Aorta (tissue), 5 donors: Measurements from ENCODE around the gene MGMT. TPM values are rescaled to one million over a fixed set of nuclear protein-coding genes. Genes with fewer than 3 reads are reported as not detected.

ENCODE experiments used
- ATAC-seq: fragments of 200-7000 bp; cut with Tn5 transposase; one replicate; pipeline ENCODE4 v1.9.1; 2022; ENCODE audit warnings: moderate library complexity; ENCODE audit not compliant: low FRiP score
- DNase-seq, 2 donors: peaks; one replicate each; pipeline ENCODE4 v3.0.0-alpha.2; 2020
- H3K27ac ChIP-seq, 2 donors: one replicate each; pipeline ENCODE4 v1.5.1; 2013; ENCODE audit warnings: low read length in 2 of 2, mild to moderate bottlenecking in 2 of 2, moderate library complexity in 2 of 2, control low read depth in 1 of 2, inconsistent platforms in 1 of 2, low read depth in 1 of 2
- H3K27me3 ChIP-seq, 2 donors: one replicate each; pipeline ENCODE4 v1.6.1; 2013; ENCODE audit warnings: control low read depth in 1 of 2, low read length in 1 of 2, mild to moderate bottlenecking in 1 of 2, moderate library complexity in 1 of 2; ENCODE audit not compliant: insufficient read depth in 2 of 2, control insufficient read depth in 1 of 2
- H3K36me3 ChIP-seq, 2 donors: one replicate each; pipeline ENCODE4 v1.6.1; 2013; ENCODE audit warnings: control low read depth in 1 of 2, low read length in 1 of 2, mild to moderate bottlenecking in 1 of 2; ENCODE audit not compliant: insufficient read depth in 2 of 2, control insufficient read depth in 1 of 2
- H3K4me1 ChIP-seq, 2 donors: one replicate each; pipeline ENCODE4 v1.6.1; 2013; ENCODE audit warnings: low read length in 2 of 2, control low read depth in 1 of 2, mild to moderate bottlenecking in 1 of 2, moderate library complexity in 1 of 2; ENCODE audit not compliant: insufficient read depth in 2 of 2, control insufficient read depth in 1 of 2
- H3K4me3 ChIP-seq, 2 donors: one replicate each; pipeline ENCODE4 v1.5.1; 2013; ENCODE audit warnings: low read length in 2 of 2, control low read depth in 1 of 2, mild to moderate bottlenecking in 1 of 2
- H3K9me3 ChIP-seq: one replicate; pipeline ENCODE4 v1.6.1; 2013; ENCODE audit warnings: mild to moderate bottlenecking, low read length; ENCODE audit not compliant: control insufficient read depth
- WGBS, 2 donors: extraction: QIAGEN DNeasy Blood & Tissue Kit; methylation state at CpG; one replicate each; pipeline ENCODE4 v1.1.7; 2013; 5-methylcytosine and 5-hydroxymethylcytosine counted together
- intact Hi-C, 2 donors: fragments of 100-400 bp; cut with DNase I; formaldehyde crosslinking; loops; one replicate each; pipeline versions ENCODE4 v1.14.2 to v1.15.0; 2022
- polyA plus RNA-seq, 2 donors: library from polyadenylated mRNA; stranded (reverse); fragments of 200-250 nt; gene quantifications; one replicate each; pipeline ENCODE4 v1.2.3, GENCODE V29; 2013
- total RNA-seq, 2 donors: library from RNA; stranded (reverse); fragmentation: NEBNext Ultra II Directional; extraction: Animal tissue kit (Norgen Biotek cat#: 25700); gene quantifications; one replicate each; pipeline ENCODE4 v1.2.1, GENCODE V29; 2021
- donor health status: healthy with polysubstance abuse.
- donor health status: Bipolar disorder and iron deficiency.
- donor health status: DM: no; HTN: no; CAD: no.
- donor health status: DM: no; HTN: no; CAD: no.
- donor health status: DM: yes; HTN: yes; CAD: no.

MGMT gene
- total and polyA plus RNA-seq, 4 donors, result 8.8 to 30.0 (median 14.1) TPM

DNA sequence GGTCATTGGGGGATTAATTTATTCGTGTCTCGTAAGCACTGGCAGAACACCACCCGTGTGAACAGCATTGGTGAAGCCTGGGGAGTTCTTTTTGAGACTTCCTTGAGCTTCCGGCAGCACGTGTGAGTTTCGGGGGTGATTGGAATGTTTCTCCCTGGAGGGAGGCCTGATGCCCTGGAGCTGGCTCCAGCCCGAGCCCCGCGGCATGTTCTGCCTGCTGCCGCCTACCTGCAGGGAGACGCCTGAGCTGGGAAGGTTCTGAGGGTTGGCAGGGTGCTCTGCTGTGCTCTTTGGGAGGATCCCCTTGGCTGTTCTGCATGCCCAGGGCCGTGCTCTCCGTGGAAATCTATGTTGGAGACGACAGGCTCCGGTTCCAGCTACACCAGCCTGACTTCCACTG lies 159.3 kb downstream of the MGMT start:
- H3K36me3 ChIP-seq, result no peaks in the 10 kb centered on the region
- no peak overlapping the region for H3K4me3 ChIP-seq
- H3K27me3 ChIP-seq, result no peaks in the 10 kb centered on the region
- whole genome bisulfite sequencing, 2 donors, result 70 to 73% methylated on average over 15 of the region's 15 CpGs
- H3K9me3 ChIP-seq, result no peaks in the 10 kb centered on the region
- H3K4me1 ChIP-seq, result peaks cover 0 to 2% of the 10 kb centered on the region in 2 donors
- intact Hi-C loops, result no loop called here
- DNase-seq (no peak), ATAC-seq (no peak)
- H3K27ac ChIP-seq, result no peak overlapping the region

DNA sequence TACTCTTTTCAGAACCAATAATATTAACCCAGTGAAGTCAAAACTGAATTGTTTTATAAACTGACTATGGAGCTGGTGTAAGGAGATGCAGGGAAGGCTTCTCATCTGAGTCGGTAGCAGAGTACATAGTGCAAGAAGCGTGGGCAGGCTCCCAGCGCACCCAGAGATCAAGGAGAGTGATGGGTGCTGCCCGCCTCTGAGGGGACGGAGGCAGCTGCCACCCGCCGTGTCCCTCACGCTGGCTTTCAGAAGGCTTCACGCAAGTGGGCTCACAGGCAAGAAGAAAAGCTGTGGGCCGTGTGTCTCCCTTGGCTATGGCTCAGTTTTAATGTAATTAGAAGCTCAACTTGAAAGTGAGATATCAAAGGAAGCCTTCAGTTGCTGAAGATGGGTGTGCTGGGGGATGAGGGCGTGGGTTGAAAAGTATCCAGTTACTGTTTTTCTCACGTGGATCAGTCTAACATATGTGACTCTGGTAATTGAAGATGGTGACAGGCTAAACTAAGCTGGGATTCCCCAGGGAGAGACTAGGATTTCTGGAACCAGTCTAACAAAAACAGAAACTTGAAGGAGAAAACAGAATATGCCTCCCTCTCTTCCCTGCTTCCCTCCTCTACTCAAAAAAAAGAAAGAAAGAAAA lies 159.9 kb downstream of the MGMT start:
- Histone ChIP-seq H3K9me3 (no peaks in the 10 kb centered on the region), H3K4me1 (peaks cover 0 to 2% of the 10 kb centered on the region in 2 donors), H3K27me3 (no peaks in the 10 kb centered on the region), H3K36me3 (no peaks in the 10 kb centered on the region), H3K4me3 (no peak overlapping the region), H3K27ac (no peak overlapping the region)
- DNase-seq (no peak), ATAC-seq (no peak)
- WGBS, 2 donors, result 49 to 57% methylated on average over 12 of the region's 12 CpGs
- intact Hi-C loops, result no loop called here

DNA sequence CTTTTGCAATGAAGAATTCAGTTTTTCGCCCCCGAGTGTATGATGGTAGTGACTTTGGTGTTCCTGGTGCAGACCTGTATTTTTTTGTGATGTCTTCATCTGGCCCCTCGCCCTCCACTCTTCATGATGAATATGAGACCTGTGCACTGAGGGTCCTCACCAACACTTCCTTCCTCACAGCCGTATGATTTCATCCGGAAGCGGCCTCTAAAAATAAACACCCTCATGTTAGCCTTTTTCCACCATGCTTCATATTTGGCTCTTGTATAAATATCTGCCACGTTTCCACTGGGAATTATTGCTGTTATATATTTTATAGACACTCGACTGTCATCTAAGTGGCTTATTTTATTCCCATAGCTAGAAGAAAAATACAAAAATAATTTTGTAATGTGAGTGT lies 160.4 kb downstream of the MGMT start:
- no peaks in the 10 kb centered on the region for H3K9me3 ChIP-seq
- no peak overlapping the region for H3K4me3 ChIP-seq
- 19 to 20% methylated on average over 8 of the region's 8 CpGs for WGBS, 2 donors
- intact Hi-C loops, result no loop called here
- H3K27me3 ChIP-seq, result no peaks in the 10 kb centered on the region
- DNase-seq (no peak), ATAC-seq (no peak)
- H3K36me3 ChIP-seq, result no peaks in the 10 kb centered on the region
- H3K4me1 ChIP-seq, result peaks cover 0 to 2% of the 10 kb centered on the region in 2 donors
- no peak overlapping the region for H3K27ac ChIP-seq

DNA sequence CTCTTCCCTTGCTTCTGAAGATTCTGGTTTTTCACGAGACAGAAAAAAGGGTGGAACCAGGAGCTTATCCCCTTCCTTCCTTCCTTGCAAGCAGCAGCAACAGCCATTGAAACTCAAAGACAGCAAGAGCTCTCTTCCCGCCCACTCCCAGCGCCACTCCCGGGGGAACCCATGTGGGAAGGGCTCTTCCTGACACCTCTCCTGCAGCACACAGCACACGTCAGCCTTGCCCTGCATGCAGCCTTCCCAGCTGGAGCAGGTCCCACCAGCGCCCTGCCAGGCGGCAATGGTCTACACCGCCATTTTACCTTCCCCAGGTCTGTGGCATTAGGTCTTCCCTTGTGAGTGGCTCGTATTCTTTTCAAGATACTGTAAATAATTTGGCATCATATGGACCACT lies 161.8 kb downstream of the MGMT start:
- 95 to 96% methylated on average over 9 of the region's 9 CpGs for WGBS, 2 donors
- peaks cover 0 to 2% of the 10 kb centered on the region in 2 donors for H3K4me1 ChIP-seq
- no peak overlapping the region for H3K27ac ChIP-seq
- H3K36me3 ChIP-seq, result no peaks in the 10 kb centered on the region
- H3K4me3 ChIP-seq, result no peak overlapping the region
- no peaks in the 10 kb centered on the region for H3K27me3 ChIP-seq
- DNase-seq (no peak), ATAC-seq (no peak)
- no peaks in the 10 kb centered on the region for H3K9me3 ChIP-seq
- intact Hi-C loops, result no loop called here

DNA sequence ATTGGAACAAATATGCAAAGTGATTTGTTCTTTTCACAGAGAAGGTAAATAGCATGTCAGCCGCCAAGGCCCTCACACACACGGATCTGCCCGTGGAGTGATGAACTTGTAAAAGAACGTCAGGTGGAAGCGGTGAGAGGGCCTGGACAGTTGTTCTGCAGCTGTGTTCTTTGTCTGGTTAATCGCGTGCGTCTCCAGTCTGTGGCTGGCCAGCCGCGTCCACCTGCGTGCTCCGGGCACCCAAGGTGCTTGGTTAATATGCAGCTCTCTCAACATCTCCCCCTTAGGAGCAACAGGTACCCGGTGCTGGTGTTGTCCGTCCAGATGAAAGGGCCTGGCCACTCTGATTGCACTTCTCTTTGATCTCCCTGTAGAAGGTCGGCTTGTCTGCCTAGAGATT lies 162.9 kb downstream of the MGMT start:
- 96 to 98% methylated on average over 15 of the region's 15 CpGs for WGBS, 2 donors
- no peaks in the 10 kb centered on the region for H3K27me3 ChIP-seq
- H3K9me3 ChIP-seq, result no peaks in the 10 kb centered on the region
- no peak overlapping the region for H3K4me3 ChIP-seq
- no peaks in the 10 kb centered on the region for H3K36me3 ChIP-seq
- no peak for ATAC-seq
- H3K4me1 ChIP-seq, result peaks cover 0 to 2% of the 10 kb centered on the region in 2 donors
- H3K27ac ChIP-seq, result no peak overlapping the region
- DNase-seq, result no peak
- intact Hi-C loops, result no loop called here

DNA sequence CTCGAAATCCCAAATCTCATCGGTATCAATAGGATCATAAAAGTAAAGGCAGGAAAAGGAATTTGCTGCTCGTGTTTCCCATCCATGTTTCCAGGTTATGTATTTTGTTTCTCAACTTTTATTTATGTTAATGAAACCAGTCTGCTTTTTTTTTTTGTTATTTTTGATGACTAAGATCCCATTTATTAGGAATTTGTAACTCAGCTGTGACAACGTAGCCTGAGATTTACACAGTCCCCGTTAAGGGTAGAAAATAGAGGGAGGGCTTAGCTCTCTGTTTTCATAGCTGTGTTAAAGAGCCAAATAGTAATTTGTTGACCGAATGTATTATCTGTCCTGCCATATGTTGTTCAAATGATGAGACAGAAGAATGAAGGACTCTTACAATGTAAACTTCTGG lies 164.0 kb downstream of the MGMT start:
- 55 to 58% methylated on average over 6 of the region's 6 CpGs for WGBS, 2 donors
- no peak overlapping the region for H3K27ac ChIP-seq
- no peak overlapping the region for H3K4me3 ChIP-seq

DNA sequence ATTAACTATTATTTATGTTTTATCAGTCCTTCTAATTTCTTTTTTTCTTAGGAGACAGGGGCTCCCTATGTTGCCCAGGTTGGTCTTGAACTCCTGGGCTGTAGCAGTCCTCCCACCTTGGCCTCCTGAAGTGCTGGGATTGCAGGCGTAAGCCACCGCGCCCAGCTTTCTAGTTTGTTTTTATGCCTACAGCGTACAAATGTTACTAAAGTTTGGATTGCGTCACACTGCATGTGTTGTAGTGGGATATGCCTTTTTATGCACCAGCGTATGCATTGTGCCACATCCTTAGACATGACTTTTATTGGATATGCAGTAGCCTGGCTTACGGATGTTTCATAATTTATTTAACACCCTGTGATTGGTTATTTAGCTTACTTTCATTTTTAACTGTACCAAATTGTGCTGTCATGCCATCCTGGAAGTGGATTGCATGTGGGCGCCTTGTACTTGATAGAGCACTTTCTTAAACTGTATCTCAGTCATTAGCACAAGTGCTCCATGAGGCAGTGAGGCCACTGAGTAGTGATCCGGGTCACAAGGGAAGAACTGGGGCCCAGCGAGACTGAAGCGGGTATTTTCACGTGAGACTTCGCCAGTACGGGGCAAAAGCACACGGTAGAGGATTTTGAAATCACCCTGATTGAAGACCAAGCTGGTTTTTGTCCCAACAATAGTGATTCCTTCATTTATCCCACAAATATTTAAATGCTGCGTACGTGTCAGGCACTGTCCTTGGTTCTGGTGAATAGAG lies 165.0 kb downstream of the MGMT start:
- ATAC-seq (no peak), DNase-seq (no peak)
- Histone ChIP-seq H3K9me3 (no peaks in the 10 kb centered on the region), H3K4me1 (no peaks in the 10 kb centered on the region), H3K27ac (no peak overlapping the region), H3K36me3 (no peaks in the 10 kb centered on the region), H3K4me3 (no peak overlapping the region), H3K27me3 (no peaks in the 10 kb centered on the region)
- WGBS, 2 donors, result 91 to 93% methylated on average over 17 of the region's 17 CpGs
- intact Hi-C loops, result no loop called here

More for the DNA sequence above, 164.0 kb downstream of the MGMT start:
- Histone ChIP-seq H3K27me3 (no peaks in the 10 kb centered on the region), H3K9me3 (no peaks in the 10 kb centered on the region), H3K36me3 (no peaks in the 10 kb centered on the region), H3K4me1 (peaks cover 0 to 2% of the 10 kb centered on the region in 2 donors)
- no peak for DNase-seq
- intact Hi-C loops, result no loop called here
- ATAC-seq, result no peak

DNA sequence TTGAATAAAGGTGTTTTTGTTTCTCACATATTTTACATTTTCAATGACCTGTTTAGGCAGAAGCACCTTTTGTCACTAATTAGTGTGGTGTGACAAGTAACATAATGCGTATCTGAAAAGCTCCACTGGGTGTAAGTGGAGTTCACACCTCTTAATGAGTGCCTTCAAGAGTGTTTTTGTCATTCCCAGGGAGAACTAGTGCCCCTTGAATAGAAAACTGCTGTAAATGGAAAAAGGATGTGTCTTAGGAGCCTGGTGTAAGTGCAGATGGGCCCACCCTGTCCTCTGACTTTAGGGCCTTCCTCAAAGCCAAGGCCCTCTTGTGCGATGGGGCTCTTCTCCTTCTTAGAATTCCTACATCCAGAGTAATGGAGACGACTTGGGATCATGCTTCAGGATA lies 170.0 kb downstream of the MGMT start:
- Histone ChIP-seq H3K9me3 (no peaks in the 10 kb centered on the region), H3K4me3 (no peak overlapping the region)

DNA sequence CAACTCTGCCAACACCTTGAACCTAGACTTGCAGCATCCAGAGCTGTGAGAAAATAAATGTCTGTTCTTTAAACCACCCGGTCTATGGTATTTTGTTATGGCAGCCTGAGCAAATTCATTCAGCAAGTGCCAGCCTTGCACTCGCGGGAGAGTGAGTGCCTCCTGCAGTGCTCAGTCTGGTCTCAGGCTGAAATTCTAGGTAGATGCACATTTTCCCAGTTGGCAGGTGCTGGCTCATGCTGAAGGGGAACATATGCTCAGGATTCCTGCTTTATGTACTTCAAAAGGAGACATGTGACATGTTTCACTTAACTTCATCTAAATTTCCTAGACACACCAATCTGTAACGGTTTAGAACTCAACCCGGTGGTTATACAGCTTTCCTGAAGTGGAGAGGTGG lies 170.8 kb downstream of the MGMT start:
- no peak overlapping the region for H3K27ac ChIP-seq
- no peak for ATAC-seq
- no peak overlapping the region for H3K4me3 ChIP-seq
- no peak for DNase-seq
- no peaks in the 10 kb centered on the region for H3K9me3 ChIP-seq
- H3K36me3 ChIP-seq, result no peaks in the 10 kb centered on the region
- H3K27me3 ChIP-seq, result peaks cover 0 to 1% of the 10 kb centered on the region in 2 donors
- 86% methylated on average over 5 of the region's 5 CpGs for WGBS, 2 donors
- intact Hi-C loops, result no loop called here
- no peaks in the 10 kb centered on the region for H3K4me1 ChIP-seq

More for the DNA sequence above, 170.0 kb downstream of the MGMT start:
- no peak overlapping the region for H3K27ac ChIP-seq
- H3K27me3 ChIP-seq, result peaks cover 0 to 1% of the 10 kb centered on the region in 2 donors
- WGBS, 2 donors, result 92 to 96% methylated on average over 3 of the region's 3 CpGs
- no peak for DNase-seq
- ATAC-seq, result no peak
- H3K4me1 ChIP-seq, result no peaks in the 10 kb centered on the region
- H3K36me3 ChIP-seq, result no peaks in the 10 kb centered on the region
- intact Hi-C loops, result no loop called here
